GM18499 (cell line): ENCODE data around the gene DENND4A.

Source experiments
- ATAC-seq: cut with Tn5 transposase; IDR thresholded peaks from one replicate; pipeline ENCODE4 v1.9.1; 2021; ENCODE audit warnings: moderate number of reproducible peaks; ENCODE audit not compliant: insufficient read depth, unreplicated experiment

DENND4A gene

GRCh38 chr15:65610871-65611718 is 181.0 kb downstream of the DENND4A start, which contains the start of gene INTS14:
Gene INTS14, minus strand, starts transcription at chr15:65611131. Its CDS starts 3,751 bp downstream, at chr15:65607380.
- peak; percentile 74 for ATAC-seq
